ENCODE results near the gene PGAP1.

GRCh38 chr2:196900843-196901242 is 25.7 kb downstream of the PGAP1 start:
- TF ChIP-seq CTCF (IDR thresholded peaks at IDR 0.05) (no peak), POLR2A (IDR thresholded peaks at IDR 0.05) (no peak), POLR2AphosphoS5 (IDR thresholded peaks at IDR 0.05) (no peak)
